HepG2 (cell line): Measurements from ENCODE around the gene PODXL2. TPM values are rescaled to one million over a fixed set of nuclear protein-coding genes. Genes with fewer than 3 reads are reported as not detected.

Source experiments
- HHEX ChIP-seq: IDR thresholded peaks from 2 replicates; pipeline ENCODE4 v1.6.1; 2016; ENCODE audit warnings: control low read depth
- RNF2 ChIP-seq: fragments of 450-650 bp; conservative IDR thresholded peaks from 2 replicates; pipeline ENCODE4 v1.6.1; 2016; ENCODE audit warnings: low read depth
- SIX1 ChIP-seq: sonication (generic); formaldehyde crosslinking; IDR thresholded peaks from 2 replicates; pipeline ENCODE4 v1.4.0; 2020; ENCODE audit warnings: missing genetic modification reagents, borderline replicate concordance
- SMC3 ChIP-seq: IDR thresholded peaks from 2 replicates; pipeline ENCODE4 v1.6.1; 2011; ENCODE audit warnings: low read length, improper control_type of control experiment
- SP5 ChIP-seq: IDR thresholded peaks from 2 replicates; pipeline ENCODE4 v1.6.1; 2016; ENCODE audit warnings: low read depth, borderline replicate concordance
- STAG1 ChIP-seq: sonication (generic); formaldehyde crosslinking; IDR thresholded peaks from 2 replicates; pipeline ENCODE4 v1.4.0; 2020; ENCODE audit warnings: missing genetic modification reagents
- TCF7L2 ChIP-seq: IDR thresholded peaks from 2 replicates; pipeline ENCODE4 v1.6.1; 2011; ENCODE audit warnings: mild to moderate bottlenecking, low read depth, low read length, moderate library complexity
- ZKSCAN8 ChIP-seq: IDR thresholded peaks from 2 replicates; pipeline ENCODE4 v1.6.1; 2016; ENCODE audit warnings: borderline replicate concordance, missing genetic modification reagents, missing compliant biosample characterization
- ZNF441 ChIP-seq: sonication (generic); formaldehyde crosslinking; IDR thresholded peaks from 2 replicates; pipeline ENCODE4 v1.7.0; 2021; ENCODE audit warnings: missing genetic modification reagents, borderline replicate concordance
- ZNF629 ChIP-seq: sonication (generic); formaldehyde crosslinking; conservative IDR thresholded peaks from 2 replicates; pipeline ENCODE4 v1.5.0; 2020; ENCODE audit warnings: missing genetic modification reagents
- polyA plus RNA-seq, 8 experiments: library from polyadenylated mRNA; depleted of rRNA in 3 of 8; stranded (reverse) in 7 of 8; unstranded in 1 of 8; fragments of >200 nt; fragmentation: Illumina TruSeq in 4 of 8; extraction: Trizol in 4 of 8; gene quantifications; 2 replicates each; pipeline versions ENCODE4 v1.2.1 to v1.2.3, GENCODE V29; 2011 to 2016; ENCODE audit warnings: low read depth in 4 of 8, missing spikeins in 1 of 8, mixed read lengths in 1 of 8; ENCODE audit not compliant: insufficient read depth in 1 of 8
- total RNA-seq, 5 experiments: library from RNA; depleted of rRNA; stranded (reverse); fragments of >200 nt; fragmentation: Illumina TruSeq; extraction: Trizol; gene quantifications; 2 replicates each; pipeline ENCODE4 v1.2.3, GENCODE V29; 2016; ENCODE audit warnings: low read depth in 1 of 5
- TF ChIP-seq, protein P1 (sequence below), 2 experiments: fragments of 450-650 bp in 1 of 2; sonication (generic) in 1 of 2; formaldehyde crosslinking in 1 of 2; IDR thresholded peaks; 2 replicates each; pipeline versions ENCODE4 v1.6.1 to v1.8.0; 2016 to 2022; ENCODE audit warnings: antibody characterized with exemption in 1 of 2, mild to moderate bottlenecking in 1 of 2, missing genetic modification reagents in 1 of 2
- TF ChIP-seq, protein P2 (sequence below): sonication (generic); formaldehyde crosslinking; IDR thresholded peaks from 2 replicates; pipeline ENCODE4 v1.5.1; 2020; ENCODE audit warnings: mild to moderate bottlenecking, missing genetic modification reagents, borderline replicate concordance
- TF ChIP-seq, protein P3 (sequence below): sonication (generic); formaldehyde crosslinking; IDR thresholded peaks from 2 replicates; pipeline ENCODE4 v1.4.0; 2020; ENCODE audit warnings: mild to moderate bottlenecking, missing genetic modification reagents

The PODXL2 gene
- total and polyA plus RNA-seq, 2 of the 13 experiments (the other 11 are each of a cell fraction or from before 2014, with no cell fraction given): 20.4 to 25.1 TPM

DNA sequence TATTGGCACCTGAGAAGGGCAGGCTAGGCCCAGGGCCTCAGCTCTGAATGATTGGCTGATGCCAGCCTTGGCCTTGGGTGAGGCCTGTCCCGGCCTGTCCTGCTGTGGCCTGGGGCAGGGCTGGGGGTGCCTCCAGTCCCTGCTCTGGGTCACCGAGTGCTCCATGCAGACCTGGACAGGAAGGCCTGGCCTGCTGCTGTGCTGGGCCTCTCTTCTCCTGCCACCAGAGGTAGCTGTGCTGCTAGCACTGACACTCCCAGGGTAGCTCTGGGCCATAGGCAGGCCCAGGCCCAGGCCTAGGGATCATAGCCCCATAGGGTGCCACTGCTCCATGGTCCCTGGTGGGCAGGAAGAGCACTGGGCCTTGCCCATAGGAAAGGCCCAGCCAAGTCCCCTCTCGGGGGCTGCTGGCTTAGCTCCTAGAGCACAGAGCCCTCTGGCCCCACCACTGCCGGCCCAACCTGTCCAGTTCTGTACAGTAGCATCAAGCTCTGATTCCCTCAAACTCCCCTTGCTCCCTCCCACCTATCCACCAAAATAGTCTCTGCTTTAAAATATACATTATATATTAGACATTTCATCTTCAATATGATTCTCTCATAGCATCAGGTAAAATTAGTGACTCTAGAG, 62.0 kb downstream of the PODXL2 start (continued):
- peak; percentile 83 for TF ChIP-seq STAG1 (CRISPR knock-in tag)
- no peak for TF ChIP-seq ZKSCAN8 (CRISPR knock-in tag)
- no peak for TF ChIP-seq SP5 (CRISPR knock-in tag)
- TF ChIP-seq, protein P1, sequence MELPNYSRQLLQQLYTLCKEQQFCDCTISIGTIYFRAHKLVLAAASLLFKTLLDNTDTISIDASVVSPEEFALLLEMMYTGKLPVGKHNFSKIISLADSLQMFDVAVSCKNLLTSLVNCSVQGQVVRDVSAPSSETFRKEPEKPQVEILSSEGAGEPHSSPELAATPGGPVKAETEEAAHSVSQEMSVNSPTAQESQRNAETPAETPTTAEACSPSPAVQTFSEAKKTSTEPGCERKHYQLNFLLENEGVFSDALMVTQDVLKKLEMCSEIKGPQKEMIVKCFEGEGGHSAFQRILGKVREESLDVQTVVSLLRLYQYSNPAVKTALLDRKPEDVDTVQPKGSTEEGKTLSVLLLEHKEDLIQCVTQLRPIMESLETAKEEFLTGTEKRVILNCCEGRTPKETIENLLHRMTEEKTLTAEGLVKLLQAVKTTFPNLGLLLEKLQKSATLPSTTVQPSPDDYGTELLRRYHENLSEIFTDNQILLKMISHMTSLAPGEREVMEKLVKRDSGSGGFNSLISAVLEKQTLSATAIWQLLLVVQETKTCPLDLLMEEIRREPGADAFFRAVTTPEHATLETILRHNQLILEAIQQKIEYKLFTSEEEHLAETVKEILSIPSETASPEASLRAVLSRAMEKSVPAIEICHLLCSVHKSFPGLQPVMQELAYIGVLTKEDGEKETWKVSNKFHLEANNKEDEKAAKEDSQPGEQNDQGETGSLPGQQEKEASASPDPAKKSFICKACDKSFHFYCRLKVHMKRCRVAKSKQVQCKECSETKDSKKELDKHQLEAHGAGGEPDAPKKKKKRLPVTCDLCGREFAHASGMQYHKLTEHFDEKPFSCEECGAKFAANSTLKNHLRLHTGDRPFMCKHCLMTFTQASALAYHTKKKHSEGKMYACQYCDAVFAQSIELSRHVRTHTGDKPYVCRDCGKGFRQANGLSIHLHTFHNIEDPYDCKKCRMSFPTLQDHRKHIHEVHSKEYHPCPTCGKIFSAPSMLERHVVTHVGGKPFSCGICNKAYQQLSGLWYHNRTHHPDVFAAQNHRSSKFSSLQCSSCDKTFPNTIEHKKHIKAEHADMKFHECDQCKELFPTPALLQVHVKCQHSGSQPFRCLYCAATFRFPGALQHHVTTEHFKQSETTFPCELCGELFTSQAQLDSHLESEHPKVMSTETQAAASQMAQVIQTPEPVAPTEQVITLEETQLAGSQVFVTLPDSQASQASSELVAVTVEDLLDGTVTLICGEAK (IDR thresholded peaks at IDR 0.05): no peak
- TF ChIP-seq, protein P1 (CRISPR knock-in tag; IDR thresholded peaks at IDR 0.05): no peak
- no peak for TF ChIP-seq SIX1 (CRISPR knock-in tag)
- TF ChIP-seq, protein P2, sequence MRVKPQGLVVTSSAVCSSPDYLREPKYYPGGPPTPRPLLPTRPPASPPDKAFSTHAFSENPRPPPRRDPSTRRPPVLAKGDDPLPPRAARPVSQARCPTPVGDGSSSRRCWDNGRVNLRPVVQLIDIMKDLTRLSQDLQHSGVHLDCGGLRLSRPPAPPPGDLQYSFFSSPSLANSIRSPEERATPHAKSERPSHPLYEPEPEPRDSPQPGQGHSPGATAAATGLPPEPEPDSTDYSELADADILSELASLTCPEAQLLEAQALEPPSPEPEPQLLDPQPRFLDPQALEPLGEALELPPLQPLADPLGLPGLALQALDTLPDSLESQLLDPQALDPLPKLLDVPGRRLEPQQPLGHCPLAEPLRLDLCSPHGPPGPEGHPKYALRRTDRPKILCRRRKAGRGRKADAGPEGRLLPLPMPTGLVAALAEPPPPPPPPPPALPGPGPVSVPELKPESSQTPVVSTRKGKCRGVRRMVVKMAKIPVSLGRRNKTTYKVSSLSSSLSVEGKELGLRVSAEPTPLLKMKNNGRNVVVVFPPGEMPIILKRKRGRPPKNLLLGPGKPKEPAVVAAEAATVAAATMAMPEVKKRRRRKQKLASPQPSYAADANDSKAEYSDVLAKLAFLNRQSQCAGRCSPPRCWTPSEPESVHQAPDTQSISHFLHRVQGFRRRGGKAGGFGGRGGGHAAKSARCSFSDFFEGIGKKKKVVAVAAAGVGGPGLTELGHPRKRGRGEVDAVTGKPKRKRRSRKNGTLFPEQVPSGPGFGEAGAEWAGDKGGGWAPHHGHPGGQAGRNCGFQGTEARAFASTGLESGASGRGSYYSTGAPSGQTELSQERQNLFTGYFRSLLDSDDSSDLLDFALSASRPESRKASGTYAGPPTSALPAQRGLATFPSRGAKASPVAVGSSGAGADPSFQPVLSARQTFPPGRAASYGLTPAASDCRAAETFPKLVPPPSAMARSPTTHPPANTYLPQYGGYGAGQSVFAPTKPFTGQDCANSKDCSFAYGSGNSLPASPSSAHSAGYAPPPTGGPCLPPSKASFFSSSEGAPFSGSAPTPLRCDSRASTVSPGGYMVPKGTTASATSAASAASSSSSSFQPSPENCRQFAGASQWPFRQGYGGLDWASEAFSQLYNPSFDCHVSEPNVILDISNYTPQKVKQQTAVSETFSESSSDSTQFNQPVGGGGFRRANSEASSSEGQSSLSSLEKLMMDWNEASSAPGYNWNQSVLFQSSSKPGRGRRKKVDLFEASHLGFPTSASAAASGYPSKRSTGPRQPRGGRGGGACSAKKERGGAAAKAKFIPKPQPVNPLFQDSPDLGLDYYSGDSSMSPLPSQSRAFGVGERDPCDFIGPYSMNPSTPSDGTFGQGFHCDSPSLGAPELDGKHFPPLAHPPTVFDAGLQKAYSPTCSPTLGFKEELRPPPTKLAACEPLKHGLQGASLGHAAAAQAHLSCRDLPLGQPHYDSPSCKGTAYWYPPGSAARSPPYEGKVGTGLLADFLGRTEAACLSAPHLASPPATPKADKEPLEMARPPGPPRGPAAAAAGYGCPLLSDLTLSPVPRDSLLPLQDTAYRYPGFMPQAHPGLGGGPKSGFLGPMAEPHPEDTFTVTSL (CRISPR knock-in tag): no peak
- no peak for TF ChIP-seq TCF7L2
- TF ChIP-seq HHEX (CRISPR knock-in tag): no peak
- TF ChIP-seq, protein P3, sequence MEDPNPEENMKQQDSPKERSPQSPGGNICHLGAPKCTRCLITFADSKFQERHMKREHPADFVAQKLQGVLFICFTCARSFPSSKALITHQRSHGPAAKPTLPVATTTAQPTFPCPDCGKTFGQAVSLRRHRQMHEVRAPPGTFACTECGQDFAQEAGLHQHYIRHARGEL (CRISPR knock-in tag): no peak
- no peak for TF ChIP-seq ZNF629
- no peak for TF ChIP-seq RNF2
- TF ChIP-seq ZNF441 (CRISPR knock-in tag): no peak
- peak; percentile 46 for TF ChIP-seq SMC3
